Endothelial cell of umbilical vein (primary cell): Measurements from ENCODE around the gene ZNF524. TPM values are rescaled to one million over a fixed set of nuclear protein-coding genes. Genes with fewer than 3 reads are reported as not detected.

Source experiments
- BruUV-seq: library from RNA; stranded (reverse); fragments of 400-500 nt; replicated peaks from 2 replicates; lab custom pipeline; 2021; lab: Mats Ljungman, UMichigan
- CTCF ChIA-PET: fragments of 300-600, 350-600 bp; sonication (Branson Sonifier 250); formaldehyde crosslinking; loops from one replicate; lab custom pipeline; 2021; ENCODE audit warnings: antibody characterized with exemption, inconsistent platforms; lab: Charles Lee
- POLR2A ChIA-PET: fragments of 300-600, 350-600 bp; sonication (Branson Sonifier 250); formaldehyde crosslinking; loops from one replicate; lab custom pipeline; 2021; ENCODE audit warnings: antibody characterized with exemption, inconsistent platforms; lab: Charles Lee
- DNase-seq: peaks from one replicate; pipeline ENCODE4 v3.0.0-alpha.2; 2011; ENCODE audit warnings: low read depth, low spot score
- FAIRE-seq: peaks from 2 replicates; lab custom pipeline; 2011; peaks lifted over from hg19 to GRCh38; lab: Jason Lieb, UNC
- H2AFZ ChIP-seq: 2 replicates; pipeline ENCODE4 v1.6.0; 2012; ENCODE audit warnings: low read depth, low read length, control low read depth, inconsistent platforms
- H3K27ac ChIP-seq: 2 replicates; pipeline ENCODE4 v1.5.1; 2011; ENCODE audit warnings: low read depth, mild to moderate bottlenecking, control low read depth, low read length, moderate library complexity; ENCODE audit not compliant: insufficient read depth
- H3K27me3 ChIP-seq, 2 experiments: 2 replicates each; pipeline versions ENCODE4 v1.6.0 to v1.6.1; 2011; ENCODE audit warnings: low read length in 2 of 2, mixed read lengths in 1 of 2; ENCODE audit not compliant: control insufficient read depth in 2 of 2, insufficient read depth in 2 of 2
- H3K36me3 ChIP-seq, 2 experiments: 2 replicates in 1 of 2; 3 replicates in 1 of 2; pipeline ENCODE4 v1.5.1; 2011; ENCODE audit warnings: low read length in 2 of 2, mild to moderate bottlenecking in 1 of 2, moderate library complexity in 1 of 2; ENCODE audit not compliant: control insufficient read depth in 2 of 2, insufficient read depth in 2 of 2; ENCODE audit errors: extremely low read depth in 1 of 2
- H3K4me1 ChIP-seq: 3 replicates; pipeline ENCODE4 v1.5.1; 2011; ENCODE audit warnings: mild to moderate bottlenecking, low read length; ENCODE audit not compliant: control insufficient read depth, insufficient read depth; ENCODE audit errors: extremely low read depth
- H3K4me2 ChIP-seq: 2 replicates; pipeline ENCODE4 v1.6.1; 2011; ENCODE audit warnings: low read length, control low read depth, mixed read lengths; ENCODE audit not compliant: insufficient read depth
- H3K4me3 ChIP-seq, 3 experiments: fragments of 200-600 bp in 1 of 3; sonication (generic), shearing (Covaris generic) in 1 of 3; replicated peaks in 1 of 3; 2 replicates each; pipeline ENCODE4 v1.5.1; 2011 to 2016; ENCODE audit warnings: control low read depth in 3 of 3, low read length in 3 of 3, mild to moderate bottlenecking in 2 of 3, inconsistent platforms in 1 of 3, low read depth in 1 of 3, moderate library complexity in 1 of 3; ENCODE audit not compliant: insufficient read depth in 1 of 3
- H3K79me2 ChIP-seq: 2 replicates; pipeline ENCODE4 v1.6.0; 2012; ENCODE audit warnings: low read length, inconsistent platforms; ENCODE audit not compliant: control insufficient read depth, insufficient read depth
- H3K9ac ChIP-seq: replicated peaks from 2 replicates; pipeline ENCODE3; 2011; ENCODE audit warnings: low read length, control low read depth; ENCODE audit not compliant: insufficient read depth; ENCODE audit errors: extremely low read depth
- H3K9me1 ChIP-seq: replicated peaks from 3 replicates; pipeline ENCODE4 v1.6.0; 2011; ENCODE audit warnings: mild to moderate bottlenecking, low read length; ENCODE audit not compliant: control insufficient read depth, insufficient read depth; ENCODE audit errors: extremely low read depth
- H3K9me3 ChIP-seq: replicated peaks from 2 replicates; pipeline ENCODE4 v1.5.1; 2012; ENCODE audit warnings: low read length, inconsistent platforms; ENCODE audit not compliant: control insufficient read depth, insufficient read depth
- H4K20me1 ChIP-seq: replicated peaks from 2 replicates; pipeline ENCODE3; 2011; ENCODE audit warnings: mild to moderate bottlenecking, low read length; ENCODE audit not compliant: control insufficient read depth, insufficient read depth; ENCODE audit errors: extremely low read depth
- EZH2 ChIP-seq: IDR thresholded peaks from 2 replicates; pipeline ENCODE4 v1.6.1; 2012; ENCODE audit warnings: borderline replicate concordance, low read depth, mild to moderate bottlenecking, moderate library complexity, low read length, inconsistent platforms; ENCODE audit not compliant: severe bottlenecking
- FOS ChIP-seq: IDR thresholded peaks from 2 replicates; pipeline ENCODE4 v1.6.1; 2011; ENCODE audit warnings: mild to moderate bottlenecking, low read length, moderate library complexity, borderline replicate concordance; ENCODE audit not compliant: insufficient read depth
- GATA2 ChIP-seq: IDR thresholded peaks from 2 replicates; pipeline ENCODE4 v1.7.0; 2011; ENCODE audit warnings: low read depth, mild to moderate bottlenecking, moderate library complexity, mixed read lengths, low read length; ENCODE audit not compliant: insufficient read length, insufficient read depth
- JUN ChIP-seq: IDR thresholded peaks from 2 replicates; pipeline ENCODE4 v1.6.1; 2011; ENCODE audit warnings: borderline replicate concordance, low read depth; ENCODE audit not compliant: insufficient read length, insufficient read depth
- MYC ChIP-seq: IDR thresholded peaks from one replicate; pipeline ENCODE4 v1.6.1; 2011; ENCODE audit warnings: mild to moderate bottlenecking, low read depth, low read length
- POLR2A ChIP-seq: IDR thresholded peaks from 2 replicates; pipeline ENCODE4 v1.6.1; 2012; ENCODE audit warnings: low read depth, mild to moderate bottlenecking, control low read depth, low read length
- POLR2AphosphoS5 ChIP-seq: IDR thresholded peaks from 2 replicates; pipeline ENCODE4 v1.6.1; 2012; ENCODE audit warnings: low read depth, mild to moderate bottlenecking, control low read depth, low read length, moderate library complexity; ENCODE audit not compliant: insufficient read depth
- dilution Hi-C: fragments of 300-500 bp; cut with MboI; formaldehyde crosslinking; loops from one replicate; pipeline ENCODE4 v1.15.0; 2019; ENCODE audit warnings: low sequenced_read_pairs; ENCODE audit not compliant: extremely low pct_ligation_motif_present
- intact Hi-C: fragments of 100-400 bp; cut with micrococcal nuclease; formaldehyde crosslinking; loops from one replicate; pipeline ENCODE4 v1.10.0; 2022
- polyA plus RNA-seq, 4 experiments: library from polyadenylated mRNA; depleted of rRNA in 3 of 4; stranded (reverse) in 3 of 4; unstranded in 1 of 4; fragments of >200 nt; gene quantifications; 2 replicates each; pipeline versions ENCODE4 v1.2.1 to v1.2.3, GENCODE V29; 2011 to 2012; ENCODE audit warnings: missing spikeins in 1 of 4
- total RNA-seq: library from RNA; stranded (reverse); gene quantifications from 2 replicates; pipeline ENCODE4 v1.2.3, GENCODE V29; 2021
- TF ChIP-seq, protein P1 (sequence below): IDR thresholded peaks from 2 replicates; pipeline ENCODE4 v1.6.1; 2011; ENCODE audit not compliant: insufficient read depth, insufficient read length
- TF ChIP-seq, protein P2 (sequence below), 2 donors: IDR thresholded peaks; 1 replicate in 1 of 2; 2 replicates in 1 of 2; pipeline ENCODE4 v1.5.1; 2011; ENCODE audit warnings: low read length in 2 of 2, mild to moderate bottlenecking in 2 of 2, moderate library complexity in 2 of 2, control low read depth in 1 of 2, inconsistent platforms in 1 of 2, low read depth in 1 of 2; ENCODE audit not compliant: insufficient read depth in 1 of 2; ENCODE audit errors: extremely low read depth in 1 of 2

The ZNF524 gene
- total and polyA plus RNA-seq, 2 donors (not counting 3 experiments of a cell fraction or from before 2014, with no cell fraction given): 15.2 to 15.4 TPM

DNA sequence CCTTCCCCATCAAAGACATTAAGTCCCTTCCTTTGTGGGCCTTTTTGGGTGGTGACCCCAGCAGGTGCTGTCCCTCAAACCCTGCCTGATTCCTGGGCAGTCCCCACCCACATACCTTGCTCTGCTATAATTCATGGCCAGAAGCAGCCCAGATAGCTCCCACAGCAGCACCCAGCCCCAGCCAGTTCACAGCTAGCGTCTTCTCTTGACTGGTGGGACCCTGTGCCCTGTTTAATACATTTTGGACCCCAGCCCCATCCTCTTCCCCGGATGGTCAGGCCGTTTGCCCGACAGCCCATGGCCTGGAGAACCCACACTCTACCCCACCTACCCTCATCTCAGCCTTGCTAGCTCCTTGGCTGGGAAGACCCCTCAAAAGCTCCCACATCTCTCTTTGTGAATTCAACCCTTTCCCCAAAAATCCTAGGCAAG, 50.1 kb downstream of the ZNF524 start:
- DNase-seq (no peak), FAIRE-seq (no peak)
- Histone ChIP-seq H3K36me3 (peaks cover 3 to 6% of the 10 kb centered on the region in 2 experiments), H3K4me1 (peaks cover 13% of the 10 kb centered on the region), H2AFZ (no peak overlapping the region), H3K27ac (no peak overlapping the region), H3K4me2 (no peak overlapping the region), H3K9ac (no peak overlapping the region), H4K20me1 (no peaks in the 10 kb centered on the region), H3K9me3 (no peaks in the 10 kb centered on the region), H3K79me2 (peaks cover 6% of the 10 kb centered on the region), H3K9me1 (no peaks in the 10 kb centered on the region), H3K27me3 (no peaks in the 10 kb centered on the region), H3K4me3 (no peak overlapping the region)
- intact Hi-C loops: loop anchor here (10.0 kb wide), 3 partner anchors 315 to 1185 kb away; partner anchors contain the start of genes KMT5C, LENG9 and ZNF787
- POLR2A ChIA-PET: no interaction called here
- dilution Hi-C loops: no loop called here
- CTCF ChIA-PET: no interaction called here
- BruUV-seq: no TSS peak
- TF ChIP-seq MYC: no peak
- TF ChIP-seq GATA2: no peak
- no peak for TF ChIP-seq FOS
- TF ChIP-seq EZH2: no peak
- TF ChIP-seq, protein P1, sequence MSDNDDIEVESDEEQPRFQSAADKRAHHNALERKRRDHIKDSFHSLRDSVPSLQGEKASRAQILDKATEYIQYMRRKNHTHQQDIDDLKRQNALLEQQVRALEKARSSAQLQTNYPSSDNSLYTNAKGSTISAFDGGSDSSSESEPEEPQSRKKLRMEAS: no peak
- no peak for TF ChIP-seq POLR2A
- TF ChIP-seq, protein P2, sequence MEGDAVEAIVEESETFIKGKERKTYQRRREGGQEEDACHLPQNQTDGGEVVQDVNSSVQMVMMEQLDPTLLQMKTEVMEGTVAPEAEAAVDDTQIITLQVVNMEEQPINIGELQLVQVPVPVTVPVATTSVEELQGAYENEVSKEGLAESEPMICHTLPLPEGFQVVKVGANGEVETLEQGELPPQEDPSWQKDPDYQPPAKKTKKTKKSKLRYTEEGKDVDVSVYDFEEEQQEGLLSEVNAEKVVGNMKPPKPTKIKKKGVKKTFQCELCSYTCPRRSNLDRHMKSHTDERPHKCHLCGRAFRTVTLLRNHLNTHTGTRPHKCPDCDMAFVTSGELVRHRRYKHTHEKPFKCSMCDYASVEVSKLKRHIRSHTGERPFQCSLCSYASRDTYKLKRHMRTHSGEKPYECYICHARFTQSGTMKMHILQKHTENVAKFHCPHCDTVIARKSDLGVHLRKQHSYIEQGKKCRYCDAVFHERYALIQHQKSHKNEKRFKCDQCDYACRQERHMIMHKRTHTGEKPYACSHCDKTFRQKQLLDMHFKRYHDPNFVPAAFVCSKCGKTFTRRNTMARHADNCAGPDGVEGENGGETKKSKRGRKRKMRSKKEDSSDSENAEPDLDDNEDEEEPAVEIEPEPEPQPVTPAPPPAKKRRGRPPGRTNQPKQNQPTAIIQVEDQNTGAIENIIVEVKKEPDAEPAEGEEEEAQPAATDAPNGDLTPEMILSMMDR (IDR thresholded peaks at IDR 0.05; ENCODE audit: extremely low read depth in 1 of 2, insufficient read depth in 1 of 2, low read depth in 1 of 2, low read length in 2 of 2): no peak
- no peak for TF ChIP-seq JUN
- TF ChIP-seq POLR2AphosphoS5: no peak
